HFFc6 (cell line): ENCODE data around the gene SEC24A. TPM values are rescaled to one million over a fixed set of nuclear protein-coding genes. Genes with fewer than 3 reads are reported as not detected.
"Not testable (repeated sequence)": the region's sequence is repeated elsewhere in the genome, so short reads cannot be mapped to it uniquely, and the experiment has no call there.

Experiments
- DNase-seq: peaks from one replicate; pipeline ENCODE4 v3.0.0-alpha.2; 2018
- H3K27ac Mint-ChIP-seq: 2 replicates; pipeline ENCODE4 v1.8.0; 2020; ENCODE audit warnings: mild to moderate bottlenecking, mixed read lengths
- H3K27me3 Mint-ChIP-seq: 2 replicates; pipeline ENCODE4 v1.8.0; 2021; ENCODE audit warnings: mild to moderate bottlenecking, moderate library complexity, mixed read lengths; ENCODE audit not compliant: insufficient read depth
- H3K36me3 Mint-ChIP-seq: 2 replicates; pipeline ENCODE4 v1.8.0; 2021; ENCODE audit warnings: low read depth, mixed read lengths
- H3K4me1 Mint-ChIP-seq: 2 replicates; pipeline ENCODE4 v1.8.0; 2020; ENCODE audit warnings: low read depth, mixed read lengths
- H3K4me3 Mint-ChIP-seq: 2 replicates; pipeline ENCODE4 v1.8.0; 2020; ENCODE audit warnings: mild to moderate bottlenecking, moderate library complexity, mixed read lengths
- H3K9me3 Mint-ChIP-seq: 2 replicates; pipeline ENCODE4 v1.8.0; 2020; ENCODE audit warnings: mild to moderate bottlenecking, mixed read lengths
- CTCF ChIP-seq: fragments of 200-600 bp; sonication (generic); IDR thresholded peaks from 2 replicates; pipeline ENCODE4 v1.5.0; 2021; ENCODE audit warnings: antibody characterized with exemption, mild to moderate bottlenecking
- total RNA-seq, 6 experiments: library from RNA; stranded (reverse); fragmentation: NEBNext Ultra II Directional; extraction: Animal tissue kit (Norgen Biotek cat#: 25700); gene quantifications; 2 replicates in 1 of 6; 3 replicates in 5 of 6; pipeline ENCODE4 v1.2.3, GENCODE V29; 2021

SEC24A gene
- total RNA-seq, 6 experiments from 2014 or later: 37.3 to 45.5 (median 42.2) TPM

- DNase-seq: no peak
- no peak for TF ChIP-seq CTCF
- Mint-ChIP-seq H3K9me3 (no peaks in the 10 kb centered on the region), H3K4me3 (no peak overlapping the region), H3K27me3 (no peaks in the 10 kb centered on the region; the same call in 1 of the 2 replicates), H3K27ac (no peak overlapping the region), H3K36me3 (peaks cover 46% of the 10 kb centered on the region), H3K4me1 (no peaks in the 10 kb centered on the region)
Observed at GRCh38 chr5:134692722-134693121, 44.1 kb downstream of the SEC24A start.

DNA sequence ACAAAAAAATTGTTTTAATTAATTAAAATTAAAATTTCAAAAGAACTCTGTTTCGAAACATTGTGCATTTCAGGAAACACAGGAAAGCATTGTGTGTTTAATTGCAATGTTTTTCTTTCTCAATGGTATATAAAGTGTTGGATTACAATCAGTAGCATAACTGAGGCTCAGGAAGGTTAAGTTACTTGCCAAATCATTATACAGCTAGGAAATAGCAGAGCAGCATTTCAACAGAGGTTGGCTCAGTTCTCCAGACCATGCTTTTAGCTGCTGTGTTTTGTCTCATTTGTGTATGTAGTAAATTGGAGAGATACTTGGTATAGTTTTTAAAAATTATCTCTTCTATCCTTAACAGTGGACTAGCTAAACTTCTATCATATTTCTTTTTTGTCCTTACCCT is 59.7 kb downstream of the SEC24A start:
- H3K4me1 Mint-ChIP-seq: no peaks in the 10 kb centered on the region
- peaks cover 33% of the 10 kb centered on the region for H3K36me3 Mint-ChIP-seq
- H3K9me3 Mint-ChIP-seq: no peaks in the 10 kb centered on the region
- H3K27ac Mint-ChIP-seq: no peak overlapping the region
- TF ChIP-seq CTCF: no peak
- H3K27me3 Mint-ChIP-seq: peaks cover 6% of the 10 kb centered on the region
- no peak for DNase-seq
- H3K4me3 Mint-ChIP-seq: no peak overlapping the region

- H3K36me3 Mint-ChIP-seq: peaks cover 42% of the 10 kb centered on the region
- no peaks in the 10 kb centered on the region for H3K9me3 Mint-ChIP-seq
- H3K27ac Mint-ChIP-seq: no peak overlapping the region
- no peaks in the 10 kb centered on the region for H3K4me1 Mint-ChIP-seq
- no peak overlapping the region for H3K4me3 Mint-ChIP-seq
- peaks cover 6% of the 10 kb centered on the region for H3K27me3 Mint-ChIP-seq
- no peak for TF ChIP-seq CTCF
- DNase-seq: no peak
Observed at GRCh38 chr5:134714120-134714519, 65.5 kb downstream of the SEC24A start.

DNA sequence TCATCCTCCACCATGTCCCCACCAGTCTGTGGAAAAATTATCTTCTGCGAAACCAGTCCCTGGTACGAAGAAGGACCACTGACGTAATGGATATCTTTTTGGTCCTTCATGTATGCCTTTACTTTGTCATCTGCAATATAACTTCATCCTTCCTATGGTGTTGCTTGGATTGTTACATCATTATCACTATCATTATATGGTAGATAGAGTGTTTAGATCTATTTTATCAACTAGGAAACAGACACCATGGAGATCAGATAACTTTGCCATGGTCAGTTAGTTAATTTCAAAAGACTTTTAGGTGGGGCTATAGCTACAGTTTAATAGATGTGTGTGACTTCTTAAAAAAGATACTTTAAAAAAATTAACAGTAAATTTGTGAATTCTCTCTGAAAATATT is 66.0 kb downstream of the SEC24A start:
- H3K27me3 Mint-ChIP-seq: peaks cover 6% of the 10 kb centered on the region
- no peak for TF ChIP-seq CTCF
- H3K4me1 Mint-ChIP-seq: no peaks in the 10 kb centered on the region
- H3K9me3 Mint-ChIP-seq: no peaks in the 10 kb centered on the region
- no peak for DNase-seq
- no peak overlapping the region for H3K4me3 Mint-ChIP-seq
- no peak overlapping the region for H3K27ac Mint-ChIP-seq
- H3K36me3 Mint-ChIP-seq: peaks cover 42% of the 10 kb centered on the region

- not testable (repeated sequence) for H3K27ac Mint-ChIP-seq, H3K4me3 Mint-ChIP-seq, H3K9me3 Mint-ChIP-seq, H3K27me3 Mint-ChIP-seq, H3K4me1 Mint-ChIP-seq, DNase-seq
- peaks cover 34% of the 10 kb centered on the region for H3K36me3 Mint-ChIP-seq
Observed at GRCh38 chr5:134715466-134715865, 66.9 kb downstream of the SEC24A start.

DNA sequence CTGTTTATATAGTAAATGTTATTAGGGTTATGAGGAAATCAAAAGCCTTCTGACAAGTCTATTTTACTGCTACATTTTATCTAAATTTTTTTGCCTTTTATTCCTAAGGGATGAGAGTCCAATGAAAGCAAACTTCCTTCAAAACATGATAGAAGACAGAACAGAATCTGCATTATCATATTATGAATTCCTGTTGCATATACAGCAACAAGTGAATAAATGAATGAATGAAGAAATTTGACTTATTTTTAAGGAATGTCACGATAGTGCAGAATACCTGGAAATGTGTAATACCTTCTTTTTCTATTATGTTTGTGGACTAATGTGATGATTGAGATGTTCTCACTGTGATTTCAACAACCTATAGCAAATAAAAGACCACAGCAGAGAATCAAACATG is 76.3 kb downstream of the SEC24A start:
- no peak for TF ChIP-seq CTCF
- H3K36me3 Mint-ChIP-seq: peaks cover 13% of the 10 kb centered on the region; the same call in 1 of the 2 replicates
- H3K4me3 Mint-ChIP-seq: no peak overlapping the region
- H3K27me3 Mint-ChIP-seq: peaks cover 3% of the 10 kb centered on the region; the same call in 1 of the 2 replicates
- H3K9me3 Mint-ChIP-seq: no peaks in the 10 kb centered on the region
- no peak overlapping the region for H3K27ac Mint-ChIP-seq
- DNase-seq: no peak
- H3K4me1 Mint-ChIP-seq: no peaks in the 10 kb centered on the region
